Endothelial cell of umbilical vein (primary cell): Measurements from ENCODE around the gene PCDH9. TPM values are rescaled to one million over a fixed set of nuclear protein-coding genes. Genes with fewer than 3 reads are reported as not detected.

Experiments
- BruUV-seq: library from RNA; stranded (reverse); fragments of 400-500 nt; replicated peaks from 2 replicates; lab custom pipeline; 2021; lab: Mats Ljungman, UMichigan
- CTCF ChIA-PET: fragments of 300-600, 350-600 bp; sonication (Branson Sonifier 250); formaldehyde crosslinking; loops from one replicate; lab custom pipeline; 2021; ENCODE audit warnings: antibody characterized with exemption, inconsistent platforms; lab: Charles Lee
- POLR2A ChIA-PET: fragments of 300-600, 350-600 bp; sonication (Branson Sonifier 250); formaldehyde crosslinking; loops from one replicate; lab custom pipeline; 2021; ENCODE audit warnings: antibody characterized with exemption, inconsistent platforms; lab: Charles Lee
- DNase-seq: peaks from one replicate; pipeline ENCODE4 v3.0.0-alpha.2; 2011; ENCODE audit warnings: low read depth, low spot score
- FAIRE-seq: peaks from 2 replicates; lab custom pipeline; 2011; peaks lifted over from hg19 to GRCh38; lab: Jason Lieb, UNC
- H2AFZ ChIP-seq: 2 replicates; pipeline ENCODE4 v1.6.0; 2012; ENCODE audit warnings: low read depth, low read length, control low read depth, inconsistent platforms
- H3K27ac ChIP-seq: 2 replicates; pipeline ENCODE4 v1.5.1; 2011; ENCODE audit warnings: low read depth, mild to moderate bottlenecking, control low read depth, low read length, moderate library complexity; ENCODE audit not compliant: insufficient read depth
- H3K27me3 ChIP-seq, 2 experiments: 2 replicates each; pipeline versions ENCODE4 v1.6.0 to v1.6.1; 2011; ENCODE audit warnings: low read length in 2 of 2, mixed read lengths in 1 of 2; ENCODE audit not compliant: control insufficient read depth in 2 of 2, insufficient read depth in 2 of 2
- H3K36me3 ChIP-seq, 2 experiments: 2 replicates in 1 of 2; 3 replicates in 1 of 2; pipeline ENCODE4 v1.5.1; 2011; ENCODE audit warnings: low read length in 2 of 2, mild to moderate bottlenecking in 1 of 2, moderate library complexity in 1 of 2; ENCODE audit not compliant: control insufficient read depth in 2 of 2, insufficient read depth in 2 of 2; ENCODE audit errors: extremely low read depth in 1 of 2
- H3K4me1 ChIP-seq: 3 replicates; pipeline ENCODE4 v1.5.1; 2011; ENCODE audit warnings: mild to moderate bottlenecking, low read length; ENCODE audit not compliant: control insufficient read depth, insufficient read depth; ENCODE audit errors: extremely low read depth
- H3K4me2 ChIP-seq: 2 replicates; pipeline ENCODE4 v1.6.1; 2011; ENCODE audit warnings: low read length, control low read depth, mixed read lengths; ENCODE audit not compliant: insufficient read depth
- H3K4me3 ChIP-seq, 3 experiments: fragments of 200-600 bp in 1 of 3; sonication (generic), shearing (Covaris generic) in 1 of 3; replicated peaks in 1 of 3; 2 replicates each; pipeline ENCODE4 v1.5.1; 2011 to 2016; ENCODE audit warnings: control low read depth in 3 of 3, low read length in 3 of 3, mild to moderate bottlenecking in 2 of 3, inconsistent platforms in 1 of 3, low read depth in 1 of 3, moderate library complexity in 1 of 3; ENCODE audit not compliant: insufficient read depth in 1 of 3
- H3K79me2 ChIP-seq: 2 replicates; pipeline ENCODE4 v1.6.0; 2012; ENCODE audit warnings: low read length, inconsistent platforms; ENCODE audit not compliant: control insufficient read depth, insufficient read depth
- H3K9ac ChIP-seq: replicated peaks from 2 replicates; pipeline ENCODE3; 2011; ENCODE audit warnings: low read length, control low read depth; ENCODE audit not compliant: insufficient read depth; ENCODE audit errors: extremely low read depth
- H3K9me1 ChIP-seq: replicated peaks from 3 replicates; pipeline ENCODE4 v1.6.0; 2011; ENCODE audit warnings: mild to moderate bottlenecking, low read length; ENCODE audit not compliant: control insufficient read depth, insufficient read depth; ENCODE audit errors: extremely low read depth
- H3K9me3 ChIP-seq: replicated peaks from 2 replicates; pipeline ENCODE4 v1.5.1; 2012; ENCODE audit warnings: low read length, inconsistent platforms; ENCODE audit not compliant: control insufficient read depth, insufficient read depth
- H4K20me1 ChIP-seq: replicated peaks from 2 replicates; pipeline ENCODE3; 2011; ENCODE audit warnings: mild to moderate bottlenecking, low read length; ENCODE audit not compliant: control insufficient read depth, insufficient read depth; ENCODE audit errors: extremely low read depth
- EZH2 ChIP-seq: IDR thresholded peaks from 2 replicates; pipeline ENCODE4 v1.6.1; 2012; ENCODE audit warnings: borderline replicate concordance, low read depth, mild to moderate bottlenecking, moderate library complexity, low read length, inconsistent platforms; ENCODE audit not compliant: severe bottlenecking
- FOS ChIP-seq: IDR thresholded peaks from 2 replicates; pipeline ENCODE4 v1.6.1; 2011; ENCODE audit warnings: mild to moderate bottlenecking, low read length, moderate library complexity, borderline replicate concordance; ENCODE audit not compliant: insufficient read depth
- GATA2 ChIP-seq: IDR thresholded peaks from 2 replicates; pipeline ENCODE4 v1.7.0; 2011; ENCODE audit warnings: low read depth, mild to moderate bottlenecking, moderate library complexity, mixed read lengths, low read length; ENCODE audit not compliant: insufficient read length, insufficient read depth
- JUN ChIP-seq: IDR thresholded peaks from 2 replicates; pipeline ENCODE4 v1.6.1; 2011; ENCODE audit warnings: borderline replicate concordance, low read depth; ENCODE audit not compliant: insufficient read length, insufficient read depth
- MYC ChIP-seq: IDR thresholded peaks from one replicate; pipeline ENCODE4 v1.6.1; 2011; ENCODE audit warnings: mild to moderate bottlenecking, low read depth, low read length
- POLR2A ChIP-seq: IDR thresholded peaks from 2 replicates; pipeline ENCODE4 v1.6.1; 2012; ENCODE audit warnings: low read depth, mild to moderate bottlenecking, control low read depth, low read length
- POLR2AphosphoS5 ChIP-seq: IDR thresholded peaks from 2 replicates; pipeline ENCODE4 v1.6.1; 2012; ENCODE audit warnings: low read depth, mild to moderate bottlenecking, control low read depth, low read length, moderate library complexity; ENCODE audit not compliant: insufficient read depth
- dilution Hi-C: fragments of 300-500 bp; cut with MboI; formaldehyde crosslinking; loops from one replicate; pipeline ENCODE4 v1.15.0; 2019; ENCODE audit warnings: low sequenced_read_pairs; ENCODE audit not compliant: extremely low pct_ligation_motif_present
- intact Hi-C: fragments of 100-400 bp; cut with micrococcal nuclease; formaldehyde crosslinking; loops from one replicate; pipeline ENCODE4 v1.10.0; 2022
- polyA plus RNA-seq, 4 experiments: library from polyadenylated mRNA; depleted of rRNA in 3 of 4; stranded (reverse) in 3 of 4; unstranded in 1 of 4; fragments of >200 nt; gene quantifications; 2 replicates each; pipeline versions ENCODE4 v1.2.1 to v1.2.3, GENCODE V29; 2011 to 2012; ENCODE audit warnings: missing spikeins in 1 of 4
- total RNA-seq: library from RNA; stranded (reverse); gene quantifications from 2 replicates; pipeline ENCODE4 v1.2.3, GENCODE V29; 2021
- TF ChIP-seq, protein P1 (sequence below), 2 donors: IDR thresholded peaks; 1 replicate in 1 of 2; 2 replicates in 1 of 2; pipeline ENCODE4 v1.5.1; 2011; ENCODE audit warnings: low read length in 2 of 2, mild to moderate bottlenecking in 2 of 2, moderate library complexity in 2 of 2, control low read depth in 1 of 2, inconsistent platforms in 1 of 2, low read depth in 1 of 2; ENCODE audit not compliant: insufficient read depth in 1 of 2; ENCODE audit errors: extremely low read depth in 1 of 2
- TF ChIP-seq, protein P2 (sequence below): IDR thresholded peaks from 2 replicates; pipeline ENCODE4 v1.6.1; 2011; ENCODE audit not compliant: insufficient read depth, insufficient read length

PCDH9 gene
- total and polyA plus RNA-seq, 2 donors (not counting 3 experiments of a cell fraction or from before 2014, with no cell fraction given) = 1.1 to 5.2 TPM

DNA sequence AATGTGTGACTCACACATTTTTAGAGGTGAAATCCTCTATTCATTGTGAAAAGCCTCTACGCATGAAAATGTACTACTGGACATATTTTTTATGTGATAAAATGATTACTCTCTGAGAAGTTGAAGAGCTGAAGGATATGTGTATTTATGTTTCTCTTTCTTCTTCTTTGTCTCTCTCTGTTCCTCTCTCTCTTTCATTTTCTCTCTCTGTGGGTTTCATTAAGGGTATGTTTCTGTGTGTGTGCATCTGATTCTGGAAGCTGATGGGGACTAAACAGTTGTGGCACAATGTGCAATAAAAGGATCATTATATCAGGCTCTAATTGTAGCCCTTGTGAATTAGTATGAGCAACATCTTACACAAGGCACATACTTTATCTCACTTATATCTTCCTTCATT is 867.7 kb downstream of the PCDH9 start:
- H3K27me3 ChIP-seq = no peaks in the 10 kb centered on the region
- no peaks in the 10 kb centered on the region for H3K9me3 ChIP-seq
- no peak for TF ChIP-seq POLR2AphosphoS5
- TF ChIP-seq, protein P1, sequence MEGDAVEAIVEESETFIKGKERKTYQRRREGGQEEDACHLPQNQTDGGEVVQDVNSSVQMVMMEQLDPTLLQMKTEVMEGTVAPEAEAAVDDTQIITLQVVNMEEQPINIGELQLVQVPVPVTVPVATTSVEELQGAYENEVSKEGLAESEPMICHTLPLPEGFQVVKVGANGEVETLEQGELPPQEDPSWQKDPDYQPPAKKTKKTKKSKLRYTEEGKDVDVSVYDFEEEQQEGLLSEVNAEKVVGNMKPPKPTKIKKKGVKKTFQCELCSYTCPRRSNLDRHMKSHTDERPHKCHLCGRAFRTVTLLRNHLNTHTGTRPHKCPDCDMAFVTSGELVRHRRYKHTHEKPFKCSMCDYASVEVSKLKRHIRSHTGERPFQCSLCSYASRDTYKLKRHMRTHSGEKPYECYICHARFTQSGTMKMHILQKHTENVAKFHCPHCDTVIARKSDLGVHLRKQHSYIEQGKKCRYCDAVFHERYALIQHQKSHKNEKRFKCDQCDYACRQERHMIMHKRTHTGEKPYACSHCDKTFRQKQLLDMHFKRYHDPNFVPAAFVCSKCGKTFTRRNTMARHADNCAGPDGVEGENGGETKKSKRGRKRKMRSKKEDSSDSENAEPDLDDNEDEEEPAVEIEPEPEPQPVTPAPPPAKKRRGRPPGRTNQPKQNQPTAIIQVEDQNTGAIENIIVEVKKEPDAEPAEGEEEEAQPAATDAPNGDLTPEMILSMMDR (IDR thresholded peaks at IDR 0.05; ENCODE audit: extremely low read depth in 1 of 2, insufficient read depth in 1 of 2, low read depth in 1 of 2, low read length in 2 of 2) = no peak
- no peak for TF ChIP-seq GATA2
- TF ChIP-seq, protein P2, sequence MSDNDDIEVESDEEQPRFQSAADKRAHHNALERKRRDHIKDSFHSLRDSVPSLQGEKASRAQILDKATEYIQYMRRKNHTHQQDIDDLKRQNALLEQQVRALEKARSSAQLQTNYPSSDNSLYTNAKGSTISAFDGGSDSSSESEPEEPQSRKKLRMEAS = no peak
- no peak for TF ChIP-seq FOS
- no peak for TF ChIP-seq EZH2
- TF ChIP-seq JUN = no peak
- no peak for TF ChIP-seq MYC
- TF ChIP-seq POLR2A = no peak
- no peak overlapping the region for H2AFZ ChIP-seq
- no peaks in the 10 kb centered on the region for H3K79me2 ChIP-seq
- FAIRE-seq (no peak), DNase-seq (no peak)
- CTCF ChIA-PET = no interaction called here
- no peaks in the 10 kb centered on the region for H3K36me3 ChIP-seq
- H3K4me1 ChIP-seq = no peaks in the 10 kb centered on the region
- BruUV-seq = no TSS peak
- H3K4me2 ChIP-seq = no peak overlapping the region
- no peaks in the 10 kb centered on the region for H3K9me1 ChIP-seq
- H4K20me1 ChIP-seq = no peaks in the 10 kb centered on the region
- no peak overlapping the region for H3K4me3 ChIP-seq
- intact Hi-C loops (no loop called here), dilution Hi-C loops (no loop called here)
- no peak overlapping the region for H3K27ac ChIP-seq
- no peak overlapping the region for H3K9ac ChIP-seq
- POLR2A ChIA-PET = interaction anchor here (0.6 kb wide), 1 partner anchor 1131 kb away, joined by 3 read pairs; no protein-coding TSS in a partner anchor
